Endothelial cell of coronary artery (primary cell): ENCODE data around the gene TTLL6. TPM values are rescaled to one million over a fixed set of nuclear protein-coding genes. Genes with fewer than 3 reads are reported as not detected.

Experiments
- total RNA-seq: library from RNA; depleted of rRNA; stranded (reverse); fragments of >200 nt; gene quantifications from 2 replicates; pipeline ENCODE4 v1.2.3, GENCODE V29; 2014

Gene TTLL6
- total RNA-seq, result not detected in 2 replicates

GRCh38 chr17:48816774-48817590 lies at the start of gene TTLL6:
TSS of gene TTLL6 (minus strand) at chr17:48817229. CDS start at chr17:48817072, 157 bp downstream.

GRCh38 chr17:48830840-48831548 lies 14.0 kb upstream of the TTLL6 start, which contains the start of gene CALCOCO2:
TSS of gene CALCOCO2 (plus strand) at chr17:48831035. CDS start at chr17:48841708, 10,673 bp downstream.

DNA sequence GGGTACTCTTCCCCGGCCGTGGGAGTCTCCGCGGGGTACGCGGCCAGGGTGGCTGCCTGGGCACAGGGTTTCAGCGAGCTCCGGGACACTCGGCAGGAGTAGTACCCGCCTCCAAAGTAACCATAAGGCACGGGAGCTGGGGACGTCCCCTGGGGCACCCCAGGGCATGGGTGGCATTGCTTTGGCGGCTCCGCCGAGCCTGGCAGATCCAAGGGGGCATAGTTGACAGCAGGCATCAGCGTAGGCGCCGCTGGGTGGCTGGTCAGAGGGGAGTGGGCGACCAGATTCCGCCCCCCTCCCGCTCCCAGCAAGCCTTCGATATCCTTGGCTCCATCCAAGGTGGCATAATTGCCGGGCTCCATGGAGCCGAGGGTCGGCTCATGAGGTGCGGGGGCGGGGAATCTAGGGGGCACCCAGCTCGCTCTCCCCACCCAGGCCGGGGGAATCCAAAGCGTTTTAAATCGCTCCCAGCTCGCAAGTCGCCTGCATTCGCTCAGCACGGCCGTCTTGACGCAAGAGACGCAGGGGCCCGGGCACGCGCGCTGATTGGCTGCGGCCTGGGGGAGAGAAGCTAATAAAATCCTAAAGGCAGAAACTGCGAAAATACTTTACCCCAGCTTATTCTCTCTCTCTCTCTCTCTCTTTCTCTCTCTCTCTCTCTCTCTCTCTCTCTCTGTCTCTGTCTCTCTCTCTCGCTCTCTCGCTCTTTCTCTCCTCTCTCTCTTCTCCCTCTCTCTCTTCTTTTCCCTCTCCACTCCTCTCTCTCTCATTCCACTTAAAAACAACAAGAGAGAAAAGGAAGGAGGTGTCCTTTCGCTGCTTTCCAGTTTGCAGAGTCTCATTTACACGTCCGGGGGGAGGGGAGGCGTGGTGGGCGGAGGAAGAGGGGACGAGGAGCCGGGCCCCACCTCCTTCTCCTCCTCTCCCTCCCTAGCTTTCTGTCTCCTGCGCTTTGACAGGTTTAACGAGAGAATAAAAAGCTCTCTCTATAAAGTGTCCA lies 88.5 kb downstream of the TTLL6 start, which contains the start of gene HOXB13:
TSS of gene HOXB13 (minus strand) at position 519 of the 1,000 bp plus-strand sequence. CDS start at position 362, 157 bp downstream.

GRCh38 chr17:48722915-48723422 lies 94.1 kb downstream of the TTLL6 start, which contains the start of gene PRAC2:
TSS of gene PRAC2 (plus strand) at chr17:48723185. CDS start at chr17:48724411, 1,226 bp downstream.

DNA sequence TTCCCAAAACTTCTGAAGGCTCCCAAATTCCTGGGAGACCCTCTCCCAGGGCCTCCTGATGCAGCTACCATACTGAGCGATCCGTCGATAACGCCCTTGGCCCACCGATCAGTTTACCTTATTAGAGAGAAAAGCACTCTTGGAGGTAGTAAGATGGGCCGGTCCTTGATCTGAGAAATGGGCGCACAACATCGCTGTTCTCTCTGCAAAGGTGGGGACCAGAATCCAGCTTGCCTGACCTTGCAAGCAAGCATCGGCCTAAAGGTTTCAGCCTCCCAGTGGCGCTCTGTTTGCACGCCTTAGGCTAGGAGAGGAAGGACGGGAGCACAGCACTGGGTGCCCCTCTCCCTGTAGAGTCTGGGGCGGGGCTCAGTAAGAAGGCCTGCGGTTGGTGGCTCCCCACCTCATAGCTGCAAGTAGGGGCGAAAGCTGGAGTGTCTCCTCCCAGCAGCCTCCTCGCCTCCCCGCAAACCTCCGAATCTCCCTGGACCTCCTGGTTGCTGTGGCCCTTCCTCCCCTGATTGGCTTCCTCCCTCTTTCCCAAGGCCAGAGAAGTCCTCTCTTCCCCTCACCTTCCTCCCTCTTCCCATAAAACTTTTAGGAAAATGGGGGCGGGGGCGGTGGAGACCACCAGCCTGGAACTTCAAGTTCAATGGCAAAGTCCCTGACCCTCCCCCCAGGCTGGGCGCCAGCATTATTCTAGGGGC lies 94.7 kb downstream of the TTLL6 start, which contains the start of gene PRAC1:
TSS of gene PRAC1 (minus strand) at position 318 of the 707 bp plus-strand sequence. CDS start at position 192, 126 bp downstream.

Other genes with a start within 250 kb of the TTLL6 start
- gene HOXB4, start 238.9 kb downstream of the TTLL6 start, total RNA-seq, result 4.9 and 6.0 TPM in 2 replicates
- 9.1 and 12.2 TPM in 2 replicates for gene HOXB3, start 227.0 kb downstream of the TTLL6 start, total RNA-seq
- 0.09 TPM in 2 replicates for gene HOXB5, start 223.4 kb downstream of the TTLL6 start, total RNA-seq
- 1.3 and 2.8 TPM in 2 replicates for gene HOXB6, start 212.2 kb downstream of the TTLL6 start, total RNA-seq
- 0.90 and 2.2 TPM in 2 replicates for gene HOXB7, start 206.2 kb downstream of the TTLL6 start, total RNA-seq
- not detected in 2 replicates for gene HOXB8, start 201.9 kb downstream of the TTLL6 start, total RNA-seq
- not detected in 2 replicates for gene HOXB9, start 190.9 kb downstream of the TTLL6 start, total RNA-seq
- gene PRAC1, start 94.7 kb downstream of the TTLL6 start, total RNA-seq, result not detected in 2 replicates
- not detected in 2 replicates for gene PRAC2, start 94.0 kb downstream of the TTLL6 start, total RNA-seq
- not detected in 2 replicates for gene HOXB13, start 88.5 kb downstream of the TTLL6 start, total RNA-seq
- 25.5 and 51.8 TPM in 2 replicates for gene CALCOCO2, start 13.8 kb upstream of the TTLL6 start, total RNA-seq
- gene ATP5MC1, start 75.6 kb upstream of the TTLL6 start, total RNA-seq, result 26.1 and 71.1 TPM in 2 replicates
- 54.3 and 56.1 TPM in 2 replicates for gene UBE2Z, start 91.2 kb upstream of the TTLL6 start, total RNA-seq
- 106 and 147 TPM in 2 replicates for gene SNF8, start 127.6 kb upstream of the TTLL6 start, total RNA-seq
- not detected in 2 replicates for gene GIP, start 151.4 kb upstream of the TTLL6 start, total RNA-seq
- gene IGF2BP1, start 180.2 kb upstream of the TTLL6 start, total RNA-seq, result 1.6 and 4.2 TPM in 2 replicates